ENCODE data around the gene ABCA5.
"Not testable (repeated sequence)": the region's sequence is repeated elsewhere in the genome, so short reads cannot be mapped to it uniquely, and the experiment has no call there.

ABCA5 gene

GRCh38 chr17:69286257-69286656 lies 40.7 kb downstream of the ABCA5 start:
- no peak for TF ChIP-seq CTCF (IDR thresholded peaks at IDR 0.05)
- no peak overlapping the region for H3K4me3 ChIP-seq
- H3K27ac ChIP-seq: no peak overlapping the region
- no peak for DNase-seq (ENCODE audit: low spot score)

DNA sequence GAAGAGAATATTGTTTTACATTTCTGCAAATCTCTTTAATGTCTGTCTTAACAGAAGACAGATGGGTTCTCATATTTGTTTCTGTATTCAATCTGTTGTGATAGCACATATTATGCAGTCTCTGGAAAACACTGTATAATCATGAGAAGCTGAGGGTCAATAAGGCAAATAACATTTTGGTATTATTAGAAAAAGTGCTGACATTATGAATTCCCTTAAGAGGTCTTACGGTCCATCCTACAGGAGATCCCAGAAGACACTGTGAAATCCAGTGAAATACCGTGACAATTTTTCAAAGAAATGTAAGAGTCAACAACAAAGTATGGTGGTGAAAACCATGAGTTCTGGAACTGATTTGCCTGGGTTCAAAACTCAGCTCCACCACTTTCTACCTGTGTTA lies 42.3 kb downstream of the ABCA5 start:
- DNase-seq (ENCODE audit: low spot score): no peak
- no peak for TF ChIP-seq CTCF (IDR thresholded peaks at IDR 0.05)
- Histone ChIP-seq H3K4me3 (no peak overlapping the region), H3K27ac (no peak overlapping the region)

DNA sequence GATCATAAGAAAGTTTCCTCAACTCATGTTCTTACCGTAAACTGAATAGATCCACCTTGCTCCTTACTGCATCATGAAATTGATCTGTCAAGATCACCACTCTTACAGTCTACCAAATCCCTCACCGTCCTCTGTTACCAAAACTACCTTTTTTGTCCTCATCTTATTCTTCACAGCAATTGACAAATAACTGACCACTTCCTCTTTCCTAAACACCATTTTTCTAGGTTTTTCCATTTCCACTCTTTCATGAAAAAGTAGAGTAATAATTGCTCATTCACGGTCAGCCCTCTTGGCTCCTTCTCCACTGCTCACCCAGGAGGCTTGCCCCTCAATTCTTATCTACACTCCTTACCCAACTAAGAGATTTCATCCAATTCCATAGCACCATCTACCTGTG lies 44.9 kb downstream of the ABCA5 start:
- DNase-seq (ENCODE audit: low spot score): no peak
- no peak overlapping the region for H3K27ac ChIP-seq
- no peak overlapping the region for H3K4me3 ChIP-seq
- TF ChIP-seq CTCF (IDR thresholded peaks at IDR 0.05): no peak

DNA sequence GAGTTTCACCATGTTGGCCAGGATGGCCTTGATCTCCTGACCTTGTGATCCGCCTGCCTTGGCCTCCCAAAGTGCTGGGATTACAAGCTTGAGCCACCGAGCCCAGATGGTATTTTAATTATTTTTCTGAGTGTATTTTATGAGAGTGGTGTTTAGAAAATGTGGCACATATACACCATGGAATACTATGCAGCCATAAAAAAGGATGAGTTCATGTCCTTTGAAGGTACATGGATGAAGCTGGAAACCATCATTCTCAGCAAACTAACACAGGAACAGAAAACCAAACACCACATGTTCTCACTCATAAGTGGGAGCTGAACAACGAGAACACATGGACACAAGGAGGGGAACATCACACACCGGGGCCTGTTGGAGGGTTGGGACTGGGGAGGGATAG lies 50.7 kb downstream of the ABCA5 start:
- H3K27ac ChIP-seq, H3K4me3 ChIP-seq: not testable (repeated sequence)

GRCh38 chr17:69275751-69276150 lies 51.2 kb downstream of the ABCA5 start:
- H3K27ac ChIP-seq: no peak overlapping the region
- DNase-seq (ENCODE audit: low spot score): no peak
- no peak overlapping the region for H3K4me3 ChIP-seq
- no peak for TF ChIP-seq CTCF (IDR thresholded peaks at IDR 0.05)

More for the DNA sequence above, 50.7 kb downstream of the ABCA5 start:
- DNase-seq (ENCODE audit: low spot score): not testable (repeated sequence)

DNA sequence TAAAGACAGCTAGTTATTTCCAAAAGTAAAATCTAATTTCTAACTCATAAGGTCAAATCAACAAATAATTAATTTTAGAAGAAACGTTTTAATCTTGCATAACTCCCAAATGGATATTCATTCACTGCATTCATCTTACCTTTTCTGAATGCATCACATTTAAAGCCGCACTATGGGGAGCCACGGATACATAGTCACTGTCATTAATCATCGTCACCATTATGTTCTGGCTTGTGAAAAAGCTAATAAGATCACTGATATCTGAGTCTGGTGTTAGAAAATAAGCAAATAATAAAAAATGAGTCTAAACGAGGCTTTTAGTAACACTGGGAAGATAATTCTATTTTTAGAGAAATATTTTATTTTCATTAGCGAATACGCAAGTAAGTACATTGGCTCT lies 55.9 kb downstream of the ABCA5 start:
- no peak for TF ChIP-seq CTCF (IDR thresholded peaks at IDR 0.05)
- Histone ChIP-seq H3K4me3 (no peak overlapping the region), H3K27ac (no peak overlapping the region)
- no peak for DNase-seq (ENCODE audit: low spot score)

DNA sequence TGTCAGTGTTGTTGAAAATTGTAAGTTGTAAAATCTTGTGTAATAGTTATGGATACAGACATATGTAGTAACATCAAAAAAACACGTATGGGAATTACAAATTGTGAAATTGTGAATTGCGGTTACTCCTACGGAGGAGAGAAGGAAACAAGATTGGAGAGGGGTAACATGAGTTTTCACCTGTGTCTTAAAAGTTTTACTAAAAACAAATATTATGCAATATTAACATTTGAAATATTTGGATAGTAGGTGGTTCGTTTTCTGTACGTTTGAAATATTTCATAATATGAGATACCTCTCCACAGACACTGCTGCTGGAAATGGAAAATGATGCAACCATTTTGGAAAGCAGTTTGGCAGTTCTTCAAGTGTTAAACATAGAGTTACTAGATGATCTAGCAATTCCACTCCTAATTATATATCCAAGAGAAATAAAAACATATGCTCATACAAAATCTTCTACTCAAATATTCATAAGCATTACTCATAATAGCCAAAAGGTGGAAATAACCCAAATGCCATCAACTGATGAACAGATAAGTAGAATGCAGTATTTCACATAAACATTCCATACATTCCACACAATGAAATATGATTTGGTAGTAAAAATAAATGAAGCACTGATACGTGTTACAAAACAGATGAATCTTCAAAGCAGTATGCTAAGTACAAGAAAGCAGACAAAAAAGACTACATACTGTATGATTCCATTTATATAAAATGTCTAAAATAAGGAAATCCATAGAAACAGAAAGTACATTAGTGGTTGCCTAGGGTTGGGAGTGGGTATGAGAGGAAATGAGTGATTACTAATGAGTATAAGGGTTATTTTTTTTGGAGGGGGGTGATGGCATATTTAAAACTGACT lies 57.6 kb downstream of the ABCA5 start:
- no peak for TF ChIP-seq CTCF (IDR thresholded peaks at IDR 0.05)
- Histone ChIP-seq H3K4me3 (no peak overlapping the region), H3K27ac (no peak overlapping the region)
- no peak for DNase-seq (ENCODE audit: low spot score)
